K562 (cell line): ENCODE data around the gene WNT7A. TPM values are rescaled to one million over a fixed set of nuclear protein-coding genes. Genes with fewer than 3 reads are reported as not detected.
A peak's percentile ranks its signal among the peaks of the same experiment; 100 is the strongest.

Experiments used
- COPS2 ChIP-seq: fragments of 450-650 bp; conservative IDR thresholded peaks from 2 replicates; pipeline ENCODE4 v1.6.1; 2016; ENCODE audit warnings: mild to moderate bottlenecking, moderate library complexity
- DMBX1 ChIP-seq: fragments of 250-450 bp; sonication (Bioruptor Pico); IDR thresholded peaks from 2 replicates; pipeline ENCODE4 v1.8.0; 2022; ENCODE audit warnings: inconsistent platforms, mild to moderate bottlenecking, moderate library complexity, borderline replicate concordance
- FUS ChIP-seq: fragments of 200-400 bp; formaldehyde crosslinking; optimal IDR thresholded peaks from 2 replicates; pipeline ENCODE3; 2017; ENCODE audit warnings: low read depth, low read length
- LEF1 ChIP-seq: fragments of 450-650 bp; IDR thresholded peaks from 2 replicates; pipeline ENCODE4 v1.6.1; 2016; ENCODE audit warnings: mild to moderate bottlenecking
- MAFK ChIP-seq: IDR thresholded peaks from 2 replicates; pipeline ENCODE4 v1.6.1; 2011; ENCODE audit warnings: low read length, improper control_type of control experiment
- MEF2A ChIP-seq: IDR thresholded peaks from 2 replicates; pipeline ENCODE4 v1.6.1; 2011; ENCODE audit warnings: low read depth, mild to moderate bottlenecking, low read length, moderate library complexity; ENCODE audit not compliant: control insufficient read depth
- PHF8 ChIP-seq: fragments of 200-600 bp; sonication (generic); IDR thresholded peaks from 2 replicates; pipeline ENCODE4 v1.6.1; 2012; ENCODE audit warnings: mixed run types, mild to moderate bottlenecking, inconsistent platforms, low read length, moderate library complexity, borderline replicate concordance
- POLR3G ChIP-seq: IDR thresholded peaks from 2 replicates; pipeline ENCODE4 v1.6.1; 2011; ENCODE audit not compliant: insufficient read length, insufficient replicate concordance; ENCODE audit errors: extremely low read depth
- RBM22 ChIP-seq: fragments of 200-400 bp; formaldehyde crosslinking; IDR thresholded peaks from 2 replicates; pipeline ENCODE4 v1.6.1; 2018; ENCODE audit warnings: low read length, low read depth; ENCODE audit not compliant: poor library complexity, severe bottlenecking
- RHOXF2B ChIP-seq: fragments of 250-450 bp; sonication (Bioruptor Pico); conservative IDR thresholded peaks from 2 replicates; pipeline ENCODE4 v1.5.1; 2021
- SFPQ ChIP-seq: fragments of 200-400 bp; formaldehyde crosslinking; IDR thresholded peaks from 2 replicates; pipeline ENCODE4 v1.6.1; 2017; ENCODE audit warnings: mild to moderate bottlenecking, low read depth, low read length, moderate library complexity
- SMARCB1 ChIP-seq: IDR thresholded peaks from 2 replicates; pipeline ENCODE4 v1.6.1; 2011; ENCODE audit warnings: improper control_type of control experiment, low read depth; ENCODE audit not compliant: insufficient read length
- TAF9B ChIP-seq: fragments of 450-650 bp; IDR thresholded peaks from 2 replicates; pipeline ENCODE4 v1.6.1; 2018; ENCODE audit warnings: mild to moderate bottlenecking; ENCODE audit not compliant: partially characterized antibody
- TBL1XR1 ChIP-seq, 2 experiments: IDR thresholded peaks; 2 replicates each; pipeline ENCODE4 v1.6.1; 2012; ENCODE audit warnings: improper control_type of control experiment in 2 of 2, low read length in 2 of 2, mild to moderate bottlenecking in 1 of 2
- TFAM ChIP-seq: fragments of 250-450 bp; sonication (Bioruptor Pico); conservative IDR thresholded peaks from 2 replicates; pipeline ENCODE4 v1.5.0; 2021; ENCODE audit warnings: mild to moderate bottlenecking, moderate library complexity
- ZNF274 ChIP-seq: IDR thresholded peaks from 2 replicates; pipeline ENCODE4 v1.6.1; 2011; ENCODE audit warnings: low read depth, mild to moderate bottlenecking, low read length, moderate library complexity, borderline replicate concordance
- ZNF395 ChIP-seq: fragments of 200-800 bp; sonication (Bioruptor generic); IDR thresholded peaks from 2 replicates; pipeline ENCODE4 v1.6.1; 2017; ENCODE audit warnings: missing genetic modification characterization, missing compliant biosample characterization
- ZNF830 ChIP-seq: fragments of 250-450 bp; sonication (Bioruptor Pico); IDR thresholded peaks from 2 replicates; pipeline ENCODE4 v1.5.0; 2021; ENCODE audit warnings: mild to moderate bottlenecking
- polyA plus RNA-seq, 8 experiments: library from polyadenylated mRNA; depleted of rRNA in 4 of 8; stranded (reverse) in 5 of 8; unstranded in 3 of 8; fragments of >200 nt; fragmentation: Nextera tagmentation in 2 of 8; fragmentation: Illumina TruSeq in 1 of 8; extraction: Ambion mirVana in 2 of 8; extraction: Trizol in 1 of 8; gene quantifications; 2 replicates each; pipeline versions ENCODE4 v1.2.1 to v1.2.3, GENCODE V29; 2011 to 2014; ENCODE audit warnings: inconsistent platforms in 1 of 8, missing spikeins in 1 of 8
- total RNA-seq, 7 experiments: library from RNA; depleted of rRNA in 6 of 7; stranded (reverse); fragments of >200 nt in 6 of 7; fragmentation: Illumina TruSeq in 2 of 7; extraction: Trizol in 2 of 7; gene quantifications; 2 replicates each; pipeline versions ENCODE4 v1.2.1 to v1.2.3, GENCODE V29; 2011 to 2021; ENCODE audit warnings: low replicate concordance in 1 of 7
- TF ChIP-seq, protein P1 (sequence below), 2 experiments: fragments of 450-650 bp; conservative IDR thresholded peaks; 2 replicates each; pipeline ENCODE4 v1.6.1; 2017; ENCODE audit warnings: mild to moderate bottlenecking in 2 of 2, moderate library complexity in 2 of 2
- TF ChIP-seq, protein P2 (sequence below): fragments of 450-650 bp; IDR thresholded peaks from 2 replicates; pipeline ENCODE4 v1.6.1; 2016; ENCODE audit warnings: antibody characterized with exemption

The WNT7A gene
- total and polyA plus RNA-seq, 9 of the 15 experiments (the other 6 are each of a cell fraction or from before 2014, with no cell fraction given): 0.03 TPM; not detected in 8

- TF ChIP-seq PHF8: peak; percentile 31; the same call in 1 of the 2 replicates
- TF ChIP-seq TAF9B: no peak
- TF ChIP-seq, protein P1, sequence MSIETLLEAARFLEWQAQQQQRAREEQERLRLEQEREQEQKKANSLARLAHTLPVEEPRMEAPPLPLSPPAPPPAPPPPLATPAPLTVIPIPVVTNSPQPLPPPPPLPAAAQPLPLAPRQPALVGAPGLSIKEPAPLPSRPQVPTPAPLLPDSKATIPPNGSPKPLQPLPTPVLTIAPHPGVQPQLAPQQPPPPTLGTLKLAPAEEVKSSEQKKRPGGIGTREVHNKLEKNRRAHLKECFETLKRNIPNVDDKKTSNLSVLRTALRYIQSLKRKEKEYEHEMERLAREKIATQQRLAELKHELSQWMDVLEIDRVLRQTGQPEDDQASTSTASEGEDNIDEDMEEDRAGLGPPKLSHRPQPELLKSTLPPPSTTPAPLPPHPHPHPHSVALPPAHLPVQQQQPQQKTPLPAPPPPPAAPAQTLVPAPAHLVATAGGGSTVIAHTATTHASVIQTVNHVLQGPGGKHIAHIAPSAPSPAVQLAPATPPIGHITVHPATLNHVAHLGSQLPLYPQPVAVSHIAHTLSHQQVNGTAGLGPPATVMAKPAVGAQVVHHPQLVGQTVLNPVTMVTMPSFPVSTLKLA (conservative IDR thresholded peaks at IDR 0.05): no peak
- no peak for TF ChIP-seq ZNF830 (CRISPR knock-in tag)
- TF ChIP-seq TBL1XR1 (IDR thresholded peaks at IDR 0.05; ENCODE audit: low read length in 2 of 2): no peak
- no peak for TF ChIP-seq ZNF395
- TF ChIP-seq MEF2A: no peak
- no peak for TF ChIP-seq RHOXF2B (CRISPR knock-in tag)
- TF ChIP-seq MAFK: no peak
- TF ChIP-seq LEF1: no peak
- TF ChIP-seq SFPQ: no peak
- no peak for TF ChIP-seq COPS2
- TF ChIP-seq RBM22: no peak
- no peak for TF ChIP-seq POLR3G
- no peak for TF ChIP-seq ZNF274
- TF ChIP-seq DMBX1 (CRISPR knock-in tag): 0 out of 2 replicates have a peak, but pooled peaks have one; percentile 15
- TF ChIP-seq, protein P2, sequence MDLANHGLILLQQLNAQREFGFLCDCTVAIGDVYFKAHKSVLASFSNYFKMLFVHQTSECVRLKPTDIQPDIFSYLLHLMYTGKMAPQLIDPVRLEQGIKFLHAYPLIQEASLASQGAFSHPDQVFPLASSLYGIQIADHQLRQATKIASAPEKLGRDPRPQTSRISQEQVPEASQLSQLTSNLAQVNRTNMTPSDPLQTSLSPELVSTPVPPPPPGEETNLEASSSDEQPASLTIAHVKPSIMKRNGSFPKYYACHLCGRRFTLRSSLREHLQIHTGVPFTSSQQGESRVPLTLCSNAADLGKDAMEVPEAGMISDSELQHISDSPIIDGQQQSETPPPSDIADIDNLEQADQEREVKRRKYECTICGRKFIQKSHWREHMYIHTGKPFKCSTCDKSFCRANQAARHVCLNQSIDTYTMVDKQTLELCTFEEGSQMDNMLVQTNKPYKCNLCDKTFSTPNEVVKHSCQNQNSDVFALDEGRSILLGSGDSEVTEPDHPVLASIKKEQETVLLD: no peak
- TF ChIP-seq TFAM (CRISPR knock-in tag): no peak
- no peak for TF ChIP-seq SMARCB1
- no peak for TF ChIP-seq FUS
Measured at GRCh38 chr3:13895155-13896105, 15.6 kb upstream of the WNT7A start (continued).
